ENCODE results near the gene AP3S2.

DNA sequence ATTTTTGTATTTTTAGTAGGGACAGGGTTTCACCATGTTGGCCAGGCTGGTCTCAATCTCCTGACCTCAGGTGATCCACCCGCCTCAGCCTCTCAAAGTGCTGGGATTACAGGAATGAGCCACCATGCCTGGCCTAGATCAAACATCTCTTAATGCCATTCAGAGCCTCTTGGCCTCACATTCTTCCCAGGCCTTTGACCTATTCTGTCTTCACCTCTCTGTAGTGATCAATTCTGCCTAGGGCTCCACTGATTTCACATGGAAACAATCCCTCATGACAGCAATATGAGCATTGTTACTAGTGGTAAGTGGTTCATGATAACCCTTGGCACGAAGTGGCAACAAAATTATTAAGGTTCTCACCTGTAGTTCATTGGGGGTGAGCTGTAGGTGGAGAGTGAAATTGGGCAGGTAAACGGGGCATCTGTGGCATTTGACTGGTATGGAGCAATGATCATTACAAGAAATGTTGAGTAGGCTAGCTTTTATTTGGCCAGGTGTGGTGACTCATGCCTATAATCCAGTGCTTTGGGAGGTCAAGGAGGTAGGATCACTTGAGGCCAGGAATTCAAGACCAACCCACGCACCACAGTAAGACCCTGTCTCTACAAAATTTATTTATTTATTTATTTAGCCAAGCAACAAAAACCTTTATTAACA lies 23.8 kb upstream of the AP3S2 start:
- no peak for TF ChIP-seq ZNF747 (CRISPR knock-in tag; IDR thresholded peaks at IDR 0.05; ENCODE audit: borderline replicate concordance)
- TF ChIP-seq, protein P1, sequence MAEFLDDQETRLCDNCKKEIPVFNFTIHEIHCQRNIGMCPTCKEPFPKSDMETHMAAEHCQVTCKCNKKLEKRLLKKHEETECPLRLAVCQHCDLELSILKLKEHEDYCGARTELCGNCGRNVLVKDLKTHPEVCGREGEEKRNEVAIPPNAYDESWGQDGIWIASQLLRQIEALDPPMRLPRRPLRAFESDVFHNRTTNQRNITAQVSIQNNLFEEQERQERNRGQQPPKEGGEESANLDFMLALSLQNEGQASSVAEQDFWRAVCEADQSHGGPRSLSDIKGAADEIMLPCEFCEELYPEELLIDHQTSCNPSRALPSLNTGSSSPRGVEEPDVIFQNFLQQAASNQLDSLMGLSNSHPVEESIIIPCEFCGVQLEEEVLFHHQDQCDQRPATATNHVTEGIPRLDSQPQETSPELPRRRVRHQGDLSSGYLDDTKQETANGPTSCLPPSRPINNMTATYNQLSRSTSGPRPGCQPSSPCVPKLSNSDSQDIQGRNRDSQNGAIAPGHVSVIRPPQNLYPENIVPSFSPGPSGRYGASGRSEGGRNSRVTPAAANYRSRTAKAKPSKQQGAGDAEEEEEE (CRISPR knock-in tag; IDR thresholded peaks at IDR 0.05; ENCODE audit: borderline replicate concordance), result no peak

Data from HepG2 (cell line).